ENCODE results near the gene CFAP47.

DNA sequence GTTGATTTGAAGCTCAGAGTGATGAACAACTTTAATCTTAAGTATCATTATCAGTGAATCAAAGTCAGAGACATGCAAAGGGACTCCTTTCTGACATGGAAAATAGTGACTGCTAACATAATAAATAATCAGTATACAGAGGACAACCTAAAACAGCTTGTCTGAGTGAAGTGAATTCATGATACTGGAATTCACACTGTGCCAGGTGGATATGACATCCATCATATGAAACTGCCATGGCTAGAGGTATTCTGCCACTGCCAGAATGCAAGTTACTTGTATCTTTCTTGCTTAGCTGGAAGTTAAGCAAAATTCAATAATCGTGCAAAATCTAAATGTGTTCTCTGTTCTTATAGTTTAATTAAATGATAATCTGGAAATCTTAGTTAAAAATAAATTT is 429.0 kb downstream of the CFAP47 start:
- TF ChIP-seq, protein P1, sequence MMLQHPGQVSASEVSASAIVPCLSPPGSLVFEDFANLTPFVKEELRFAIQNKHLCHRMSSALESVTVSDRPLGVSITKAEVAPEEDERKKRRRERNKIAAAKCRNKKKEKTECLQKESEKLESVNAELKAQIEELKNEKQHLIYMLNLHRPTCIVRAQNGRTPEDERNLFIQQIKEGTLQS (IDR thresholded peaks at IDR 0.05; ENCODE audit: insufficient read depth, low read depth, low read length) = no peak
- TF ChIP-seq TEAD4 (IDR thresholded peaks at IDR 0.05; ENCODE audit: low read depth, low read length) (no peak), POLR2AphosphoS5 (IDR thresholded peaks at IDR 0.05; ENCODE audit: low read depth, low read length) (no peak), RAD21 (IDR thresholded peaks at IDR 0.05 in 1 of 2, conservative IDR thresholded peaks at IDR 0.05 in 1 of 2; ENCODE audit: low read depth in 2 of 2, low read length in 2 of 2) (no peak), JUND (IDR thresholded peaks at IDR 0.05; ENCODE audit: low read length) (no peak), CEBPB (IDR thresholded peaks at IDR 0.05; ENCODE audit: low read depth, low read length) (no peak), EZH2 (IDR thresholded peaks at IDR 0.05; ENCODE audit: low read depth, low read length, severe bottlenecking) (no peak), YY1 (IDR thresholded peaks at IDR 0.05; ENCODE audit: low read depth, low read length) (no peak), POLR2A (IDR thresholded peaks at IDR 0.05; ENCODE audit: control extremely low read depth in 1 of 2, low read depth in 2 of 2, low read length in 2 of 2) (no peak), GABPA (IDR thresholded peaks at IDR 0.05; ENCODE audit: borderline replicate concordance, insufficient read depth, low read length) (no peak), CREB1 (IDR thresholded peaks at IDR 0.05) (no peak)
- TF ChIP-seq, protein P2, sequence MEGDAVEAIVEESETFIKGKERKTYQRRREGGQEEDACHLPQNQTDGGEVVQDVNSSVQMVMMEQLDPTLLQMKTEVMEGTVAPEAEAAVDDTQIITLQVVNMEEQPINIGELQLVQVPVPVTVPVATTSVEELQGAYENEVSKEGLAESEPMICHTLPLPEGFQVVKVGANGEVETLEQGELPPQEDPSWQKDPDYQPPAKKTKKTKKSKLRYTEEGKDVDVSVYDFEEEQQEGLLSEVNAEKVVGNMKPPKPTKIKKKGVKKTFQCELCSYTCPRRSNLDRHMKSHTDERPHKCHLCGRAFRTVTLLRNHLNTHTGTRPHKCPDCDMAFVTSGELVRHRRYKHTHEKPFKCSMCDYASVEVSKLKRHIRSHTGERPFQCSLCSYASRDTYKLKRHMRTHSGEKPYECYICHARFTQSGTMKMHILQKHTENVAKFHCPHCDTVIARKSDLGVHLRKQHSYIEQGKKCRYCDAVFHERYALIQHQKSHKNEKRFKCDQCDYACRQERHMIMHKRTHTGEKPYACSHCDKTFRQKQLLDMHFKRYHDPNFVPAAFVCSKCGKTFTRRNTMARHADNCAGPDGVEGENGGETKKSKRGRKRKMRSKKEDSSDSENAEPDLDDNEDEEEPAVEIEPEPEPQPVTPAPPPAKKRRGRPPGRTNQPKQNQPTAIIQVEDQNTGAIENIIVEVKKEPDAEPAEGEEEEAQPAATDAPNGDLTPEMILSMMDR (IDR thresholded peaks at IDR 0.05; ENCODE audit: control extremely low read depth in 1 of 3, insufficient read depth in 1 of 3, low read depth in 1 of 3, low read length in 3 of 3) = no peak

Measured in H1 (cell line).